GM23248 (cell line): ENCODE measurements around the gene KREMEN2.

Source experiments
- EZH2 ChIP-seq: fragments of 200-600 bp; sonication (generic); IDR thresholded peaks from 2 replicates; pipeline ENCODE4 v1.6.1; 2018; ENCODE audit warnings: antibody characterized with exemption, mild to moderate bottlenecking; ENCODE audit not compliant: insufficient read depth, poor library complexity, severe bottlenecking
- EZH2phosphoT487 ChIP-seq: fragments of 200-600 bp; sonication (generic); IDR thresholded peaks from 2 replicates; pipeline ENCODE4 v1.6.1; 2018; ENCODE audit warnings: antibody characterized with exemption, moderate library complexity, mild to moderate bottlenecking, low read depth; ENCODE audit not compliant: insufficient read depth

- TF ChIP-seq EZH2 (no peak), EZH2phosphoT487 (no peak)
Measured at GRCh38 chr16:2983706-2984136, 19.6 kb downstream of the KREMEN2 start.
